Measurements from ENCODE around the gene RGS19. TPM values are rescaled to one million over a fixed set of nuclear protein-coding genes. Genes with fewer than 3 reads are reported as not detected.

The RGS19 gene
- total and polyA plus RNA-seq, 8 donors = 3.2 to 11.9 (median 5.7) TPM

GRCh38 chr20:64052326-64052722, 27.0 kb downstream of the RGS19 start:
- Histone ChIP-seq H3K9me3 (no peaks in the 10 kb centered on the region), H3K4me1 (no peaks in the 10 kb centered on the region), H3K4me3 (no peak overlapping the region), H3K27me3 (peaks cover 0 to 5% (median 3%) of the 10 kb centered on the region in 4 donors), H3K27ac (no peak overlapping the region), H3K36me3 (no peaks in the 10 kb centered on the region)
- 60 to 74% methylated on average over 10 of the region's 10 CpGs for WGBS, 2 donors
- DNase-seq (no peak), ATAC-seq (no peak), FAIRE-seq (no peak)
- TF ChIP-seq, protein P1, sequence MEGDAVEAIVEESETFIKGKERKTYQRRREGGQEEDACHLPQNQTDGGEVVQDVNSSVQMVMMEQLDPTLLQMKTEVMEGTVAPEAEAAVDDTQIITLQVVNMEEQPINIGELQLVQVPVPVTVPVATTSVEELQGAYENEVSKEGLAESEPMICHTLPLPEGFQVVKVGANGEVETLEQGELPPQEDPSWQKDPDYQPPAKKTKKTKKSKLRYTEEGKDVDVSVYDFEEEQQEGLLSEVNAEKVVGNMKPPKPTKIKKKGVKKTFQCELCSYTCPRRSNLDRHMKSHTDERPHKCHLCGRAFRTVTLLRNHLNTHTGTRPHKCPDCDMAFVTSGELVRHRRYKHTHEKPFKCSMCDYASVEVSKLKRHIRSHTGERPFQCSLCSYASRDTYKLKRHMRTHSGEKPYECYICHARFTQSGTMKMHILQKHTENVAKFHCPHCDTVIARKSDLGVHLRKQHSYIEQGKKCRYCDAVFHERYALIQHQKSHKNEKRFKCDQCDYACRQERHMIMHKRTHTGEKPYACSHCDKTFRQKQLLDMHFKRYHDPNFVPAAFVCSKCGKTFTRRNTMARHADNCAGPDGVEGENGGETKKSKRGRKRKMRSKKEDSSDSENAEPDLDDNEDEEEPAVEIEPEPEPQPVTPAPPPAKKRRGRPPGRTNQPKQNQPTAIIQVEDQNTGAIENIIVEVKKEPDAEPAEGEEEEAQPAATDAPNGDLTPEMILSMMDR (IDR thresholded peaks at IDR 0.05) = no peak
- intact Hi-C loops (cut with DNase I) = no loop called here

- H3K4me1 ChIP-seq = no peaks in the 10 kb centered on the region
- H3K36me3 ChIP-seq = no peaks in the 10 kb centered on the region
- intact Hi-C loops (cut with DNase I) = no loop called here
- H3K4me3 ChIP-seq = no peak overlapping the region
- TF ChIP-seq, protein P1 (IDR thresholded peaks at IDR 0.05) = no peak
- H3K27me3 ChIP-seq = peaks cover 0 to 7% (median 3%) of the 10 kb centered on the region in 4 donors
- ATAC-seq = no peak
- no peak overlapping the region for H3K27ac ChIP-seq
- 63 to 75% methylated on average over 14 to 15 of the region's 15 CpGs for WGBS, 2 donors
- H3K9me3 ChIP-seq = no peaks in the 10 kb centered on the region
- no peak for FAIRE-seq
- DNase-seq = no peak
Measured at GRCh38 chr20:64051561-64052325, 27.6 kb downstream of the RGS19 start.

DNA sequence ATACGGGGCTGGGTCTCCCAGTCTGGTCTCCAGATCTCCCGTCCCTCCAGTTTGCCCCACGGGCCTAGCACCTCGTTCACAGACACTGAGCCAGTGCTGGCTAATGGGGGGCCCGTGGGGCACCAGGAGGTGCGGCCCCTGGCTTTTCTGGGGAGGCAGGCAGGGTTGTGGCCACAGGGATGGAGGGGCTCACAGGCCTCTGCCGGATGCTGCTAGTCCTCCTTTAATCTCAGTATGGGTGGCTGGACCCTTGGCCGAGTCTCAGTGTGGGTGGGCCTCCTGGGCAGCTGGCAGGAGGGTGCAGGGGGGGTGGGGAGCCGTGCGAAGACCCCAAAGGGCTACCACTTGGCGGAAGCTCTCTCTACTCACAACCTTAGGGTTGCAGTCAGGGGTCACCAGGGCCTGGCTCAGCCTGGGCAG, 28.3 kb downstream of the RGS19 start:
- Histone ChIP-seq H3K9me3 (no peaks in the 10 kb centered on the region), H3K4me3 (no peak overlapping the region), H3K4me1 (no peaks in the 10 kb centered on the region), H3K27me3 (peaks cover 0 to 7% (median 3%) of the 10 kb centered on the region in 4 donors), H3K36me3 (no peaks in the 10 kb centered on the region), H3K27ac (peak overlapping the region in 1 of 4 donors; percentile 37)
- intact Hi-C loops (cut with DNase I) = no loop called here
- no peak for DNase-seq
- no peak for ATAC-seq
- FAIRE-seq = no peak
- TF ChIP-seq, protein P1 (IDR thresholded peaks at IDR 0.05) = no peak
- 48 to 63% methylated on average over 9 to 11 of the region's 11 CpGs for WGBS, 2 donors

DNA sequence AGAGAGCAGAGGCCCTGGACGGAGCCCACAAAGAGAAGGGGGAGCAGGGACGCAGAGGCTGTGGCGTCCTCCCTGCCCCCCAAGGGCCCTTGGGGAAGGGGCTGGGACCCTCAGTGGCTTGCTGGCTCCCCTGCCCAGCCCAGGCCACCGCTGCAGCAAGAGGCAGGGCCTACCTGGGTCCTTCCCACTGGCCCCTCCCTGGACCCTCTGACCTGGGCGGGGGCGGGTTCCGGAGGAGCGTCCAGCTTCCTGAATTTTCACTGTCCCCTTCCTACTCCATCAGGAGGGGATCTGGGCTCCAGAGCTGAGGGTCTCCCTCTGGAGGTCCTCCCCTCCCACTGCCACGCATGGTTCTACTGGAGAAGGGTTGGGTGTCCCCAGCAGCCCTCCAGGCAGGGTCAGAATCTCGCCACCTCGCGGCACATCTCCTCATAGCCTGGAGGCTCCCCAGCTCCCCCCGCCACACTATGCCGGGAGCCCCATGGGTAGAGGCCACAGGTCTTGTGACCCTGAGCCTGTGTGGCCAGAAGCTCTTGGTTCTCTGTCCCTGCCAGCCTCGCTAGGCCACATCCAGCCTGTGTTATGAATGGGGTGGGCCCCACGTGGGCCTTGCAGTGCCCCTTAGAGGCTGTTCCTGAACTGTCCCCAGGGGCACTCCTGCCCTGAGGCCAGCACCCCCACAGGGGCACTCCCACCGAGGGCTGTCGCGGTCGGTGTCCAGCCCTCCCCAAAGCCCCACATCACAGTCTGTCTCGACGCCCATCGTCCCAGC, 28.9 kb downstream of the RGS19 start:
- H3K36me3 ChIP-seq = no peaks in the 10 kb centered on the region
- WGBS, 2 donors = 69 to 70% methylated on average over 22 to 23 of the region's 23 CpGs
- TF ChIP-seq, protein P1 (IDR thresholded peaks at IDR 0.05) = no peak
- H3K9me3 ChIP-seq = no peaks in the 10 kb centered on the region
- H3K4me3 ChIP-seq = peak overlapping the region in 1 of 4 donors; percentile 14
- no peak for ATAC-seq
- H3K27ac ChIP-seq = peak overlapping the region in 1 of 4 donors; percentile 37
- no peaks in the 10 kb centered on the region for H3K4me1 ChIP-seq
- FAIRE-seq = no peak
- DNase-seq = no peak
- intact Hi-C loops (cut with DNase I) = no loop called here
- peaks cover 0 to 7% (median 3%) of the 10 kb centered on the region in 4 donors for H3K27me3 ChIP-seq
